HG03025 (cell line): ENCODE data around the gene EBNA1BP2.
"Not testable (repeated sequence)": the region's sequence is repeated elsewhere in the genome, so short reads cannot be mapped to it uniquely, and the experiment has no call there.

Source experiments
- ATAC-seq: cut with Tn5 transposase; IDR thresholded peaks from one replicate; pipeline ENCODE4 v1.9.1; 2021; ENCODE audit warnings: mild to moderate bottlenecking, moderate library complexity; ENCODE audit not compliant: unreplicated experiment, low FRiP score

Gene EBNA1BP2

DNA sequence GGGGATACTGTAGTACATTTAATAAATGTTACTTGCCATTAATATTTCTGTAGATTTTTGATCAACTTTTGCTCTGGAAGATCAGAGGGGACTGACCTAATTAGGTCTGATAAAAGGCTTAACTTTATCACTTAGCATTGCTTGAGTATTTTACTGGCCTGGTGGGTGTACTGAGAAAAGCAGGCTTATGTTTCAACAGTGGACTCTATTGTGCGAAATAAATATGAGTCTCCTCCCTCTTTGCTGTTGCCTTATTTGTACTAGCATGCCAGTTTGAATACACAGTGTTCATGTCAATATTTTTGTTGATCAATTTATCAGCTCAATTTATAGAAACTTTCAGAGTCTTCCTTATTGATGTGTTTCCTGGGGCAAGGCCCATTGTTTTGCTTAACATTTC, 49.1 kb downstream of the EBNA1BP2 start:
- ATAC-seq: no peak

GRCh38 chr1:43121256-43121900, 50.7 kb downstream of the EBNA1BP2 start:
- ATAC-seq: no peak

DNA sequence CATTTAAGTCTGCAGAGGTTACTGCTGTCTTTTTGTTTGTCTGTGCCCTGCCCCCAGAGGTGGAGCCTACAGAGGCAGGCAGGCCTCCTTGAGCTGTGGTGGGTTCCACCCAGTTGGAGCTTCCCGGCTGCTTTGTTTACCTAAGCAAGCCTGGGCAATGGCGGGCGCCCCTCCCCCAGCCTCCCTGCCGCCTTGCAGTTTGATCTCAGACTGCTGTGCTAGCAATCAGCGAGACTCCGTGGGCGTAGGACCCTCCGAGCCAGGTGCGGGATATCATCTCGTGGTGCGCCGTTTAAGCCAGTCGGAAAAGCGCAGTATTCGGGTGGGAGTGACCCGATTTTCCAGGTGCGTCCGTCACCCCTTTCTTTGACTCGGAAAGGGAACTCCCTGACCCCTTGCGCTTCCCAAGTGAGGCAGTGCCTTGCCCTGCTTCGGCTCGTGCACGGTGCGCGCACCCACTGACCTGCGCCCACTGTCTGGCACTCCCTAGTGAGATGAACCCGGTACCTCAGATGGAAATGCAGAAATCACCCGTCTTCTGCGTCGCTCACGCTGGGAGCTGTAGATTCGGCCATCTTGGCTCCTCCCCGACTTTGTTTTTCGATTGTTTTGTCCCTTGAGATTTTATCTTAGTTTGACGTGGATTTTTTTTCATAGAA, 52.0 kb downstream of the EBNA1BP2 start:
- ATAC-seq: not testable (repeated sequence)
